GM12872 (cell line): ENCODE data around the gene ERCC3.

Source experiments
- TF ChIP-seq, protein P1 (sequence below): IDR thresholded peaks from 3 replicates; pipeline ENCODE4 v1.5.1; 2011; ENCODE audit warnings: low read depth, mild to moderate bottlenecking, low read length, moderate library complexity; ENCODE audit not compliant: insufficient read depth

Gene ERCC3

DNA sequence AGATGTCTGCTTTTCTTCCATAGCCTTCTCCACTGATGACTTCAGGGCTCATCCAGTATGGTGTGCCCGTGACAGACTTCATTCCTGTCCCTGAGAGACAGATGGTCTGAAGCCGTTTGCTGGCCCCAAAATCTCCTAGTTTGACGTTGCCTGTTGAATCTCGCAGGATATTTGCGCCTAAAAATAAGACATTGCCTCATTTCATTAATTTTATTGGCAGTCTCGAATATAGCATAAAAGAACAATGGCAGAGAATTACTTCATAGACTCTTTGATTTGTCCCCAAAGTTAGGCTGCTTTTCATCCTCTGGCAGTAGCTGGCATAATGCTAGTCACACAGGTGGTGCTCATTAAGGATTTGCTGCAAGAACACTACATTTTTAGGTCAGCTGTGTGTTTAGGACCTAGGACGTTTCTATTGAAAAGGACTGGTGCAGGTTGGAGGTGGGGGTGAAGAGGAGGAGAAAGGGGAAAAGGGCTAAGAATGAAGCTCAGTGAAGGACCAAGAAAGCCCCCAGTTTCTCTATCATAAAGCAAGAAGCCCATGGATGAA lies 14.7 kb upstream of the ERCC3 start:
- TF ChIP-seq, protein P1, sequence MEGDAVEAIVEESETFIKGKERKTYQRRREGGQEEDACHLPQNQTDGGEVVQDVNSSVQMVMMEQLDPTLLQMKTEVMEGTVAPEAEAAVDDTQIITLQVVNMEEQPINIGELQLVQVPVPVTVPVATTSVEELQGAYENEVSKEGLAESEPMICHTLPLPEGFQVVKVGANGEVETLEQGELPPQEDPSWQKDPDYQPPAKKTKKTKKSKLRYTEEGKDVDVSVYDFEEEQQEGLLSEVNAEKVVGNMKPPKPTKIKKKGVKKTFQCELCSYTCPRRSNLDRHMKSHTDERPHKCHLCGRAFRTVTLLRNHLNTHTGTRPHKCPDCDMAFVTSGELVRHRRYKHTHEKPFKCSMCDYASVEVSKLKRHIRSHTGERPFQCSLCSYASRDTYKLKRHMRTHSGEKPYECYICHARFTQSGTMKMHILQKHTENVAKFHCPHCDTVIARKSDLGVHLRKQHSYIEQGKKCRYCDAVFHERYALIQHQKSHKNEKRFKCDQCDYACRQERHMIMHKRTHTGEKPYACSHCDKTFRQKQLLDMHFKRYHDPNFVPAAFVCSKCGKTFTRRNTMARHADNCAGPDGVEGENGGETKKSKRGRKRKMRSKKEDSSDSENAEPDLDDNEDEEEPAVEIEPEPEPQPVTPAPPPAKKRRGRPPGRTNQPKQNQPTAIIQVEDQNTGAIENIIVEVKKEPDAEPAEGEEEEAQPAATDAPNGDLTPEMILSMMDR: no peak

DNA sequence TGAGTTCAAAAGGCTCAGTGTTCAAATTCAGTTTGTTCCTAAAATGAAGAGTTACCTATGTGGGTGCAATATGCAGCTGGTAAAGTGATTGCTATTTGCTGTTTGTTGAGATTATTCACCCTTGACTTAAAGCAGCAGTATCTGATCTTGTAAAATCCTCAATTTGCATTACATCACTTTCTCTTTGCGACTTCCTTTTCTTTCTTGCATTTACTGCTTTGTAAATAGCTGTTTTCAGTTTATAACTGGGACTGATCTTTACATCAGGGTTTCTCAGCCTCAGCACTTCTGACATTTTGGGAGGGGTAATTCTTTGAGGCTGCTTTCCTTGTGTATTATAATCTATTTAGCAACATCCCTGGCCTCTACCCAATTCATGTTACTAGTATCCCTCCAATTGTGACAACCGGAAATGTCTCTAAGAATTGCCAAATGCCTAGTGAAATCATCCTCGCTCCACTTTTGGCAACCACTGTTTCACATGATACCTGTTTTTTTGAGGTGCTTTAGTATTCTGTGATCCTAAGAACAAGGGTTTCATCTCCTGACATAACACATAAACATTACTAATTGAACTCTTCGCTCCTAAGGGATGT lies 12.1 kb upstream of the ERCC3 start:
- TF ChIP-seq, protein P1: no peak

DNA sequence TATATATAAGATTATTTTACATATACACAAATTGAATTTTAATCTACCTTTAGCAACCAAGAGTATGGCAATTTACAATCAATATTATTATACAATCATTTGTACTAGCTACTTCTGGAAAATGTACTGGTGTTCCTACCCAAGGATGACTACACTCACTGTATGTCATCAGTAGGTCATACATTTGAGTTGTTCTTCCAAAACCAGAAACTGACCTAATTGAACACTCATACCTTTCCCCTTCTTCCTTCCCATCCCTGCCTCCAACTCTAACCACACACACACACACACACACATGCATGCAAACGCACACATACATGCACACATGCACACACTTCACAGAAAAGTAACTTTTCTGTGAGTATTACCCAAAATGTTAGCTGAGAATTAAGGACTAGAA lies 8.2 kb upstream of the ERCC3 start:
- TF ChIP-seq, protein P1: no peak

DNA sequence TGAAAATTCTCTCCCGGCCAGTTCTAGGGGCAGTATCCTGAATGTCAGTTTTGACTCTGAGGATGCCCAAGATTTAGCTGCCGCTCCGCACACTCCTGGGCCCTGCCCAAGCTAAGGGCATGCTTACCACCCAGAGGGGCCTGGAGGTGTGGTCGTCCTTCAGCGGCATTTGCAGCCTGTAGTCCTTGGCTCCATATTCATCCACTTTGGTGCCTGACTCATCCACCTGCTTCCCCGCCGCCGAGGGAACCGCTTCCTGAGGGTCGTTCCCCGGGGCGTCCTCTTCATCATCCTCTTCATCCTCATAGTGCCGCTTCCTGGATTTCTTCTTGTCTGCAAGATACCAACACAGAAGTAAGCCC lies 577 bp downstream of the ERCC3 start:
- TF ChIP-seq, protein P1: no peak

DNA sequence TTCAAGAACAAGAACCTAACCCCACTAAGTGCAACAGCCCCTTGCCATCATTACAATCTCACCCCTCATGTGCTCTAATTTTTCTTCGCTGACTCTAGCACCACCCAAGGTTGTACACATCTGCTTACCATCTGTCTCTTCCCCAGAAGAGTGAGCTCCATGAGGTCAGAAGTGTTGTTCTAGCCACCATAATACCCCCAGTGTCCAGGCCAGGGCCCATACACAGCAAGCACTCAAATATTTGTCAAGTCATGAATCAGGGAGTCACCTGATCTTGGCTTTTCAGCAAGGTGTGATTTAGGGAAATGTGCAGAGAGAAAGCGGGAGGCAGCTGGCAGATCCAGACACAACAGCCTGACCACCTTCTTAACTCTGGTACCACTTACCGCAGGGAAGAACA lies 5.7 kb downstream of the ERCC3 start:
- TF ChIP-seq, protein P1: no peak

DNA sequence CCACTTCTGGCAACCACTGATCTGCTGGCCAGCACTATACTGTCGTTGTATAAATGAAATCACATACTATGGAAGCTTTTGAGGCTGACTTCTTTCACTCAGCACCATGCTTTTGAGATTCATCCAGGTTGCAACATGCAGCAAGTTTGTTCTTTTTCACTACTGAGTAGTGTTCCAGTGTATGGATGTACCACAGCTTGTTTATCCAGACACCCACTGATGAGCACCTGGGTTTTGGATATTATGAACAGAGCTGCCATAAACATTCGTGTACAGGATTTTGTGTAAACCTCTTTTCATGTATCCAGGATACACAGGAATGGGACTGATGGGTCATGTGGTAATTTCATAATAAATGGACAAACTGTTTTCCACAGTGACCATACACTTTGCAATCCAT lies 10.7 kb downstream of the ERCC3 start:
- TF ChIP-seq, protein P1: no peak

DNA sequence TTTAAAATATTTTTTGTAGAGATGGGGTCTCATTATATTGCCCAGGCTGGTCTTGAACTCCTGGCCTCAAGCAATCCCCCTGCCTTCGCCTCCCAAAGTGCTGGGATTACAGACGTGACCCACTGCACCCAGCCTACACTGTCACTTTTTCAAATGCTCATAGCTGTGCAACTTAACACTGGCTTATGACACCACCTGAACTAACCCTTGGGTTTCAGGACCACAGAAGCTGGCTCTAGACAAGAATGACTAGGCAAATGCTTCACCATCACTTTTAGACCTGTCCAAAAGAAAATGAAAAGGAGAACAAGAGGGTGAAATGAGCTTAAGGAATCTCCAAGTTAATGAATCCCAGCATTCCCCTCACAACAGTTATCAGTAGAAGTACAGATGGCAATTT lies 13.3 kb downstream of the ERCC3 start:
- TF ChIP-seq, protein P1: no peak
